Colonic mucosa (tissue), 4 donors: ENCODE results near the gene PPP1CC. TPM values are rescaled to one million over a fixed set of nuclear protein-coding genes. Genes with fewer than 3 reads are reported as not detected.
"Not testable (repeated sequence)": the region's sequence is repeated elsewhere in the genome, so short reads cannot be mapped to it uniquely, and the experiment has no call there.

ENCODE experiments used
- DNase-seq: peaks from one replicate; pipeline ENCODE4 v3.0.0-alpha.2; 2020
- H3K27ac ChIP-seq: fragments of 200-600 bp; one replicate; pipeline ENCODE4 v1.8.0; 2021
- H3K27me3 ChIP-seq: fragments of 200-600 bp; one replicate; pipeline ENCODE4 v1.8.0; 2021
- H3K36me3 ChIP-seq: fragments of 200-600 bp; one replicate; pipeline ENCODE4 v1.8.0; 2021
- H3K4me1 ChIP-seq: fragments of 200-600 bp; one replicate; pipeline ENCODE4 v1.8.0; 2021; ENCODE audit warnings: mild to moderate bottlenecking
- H3K4me3 ChIP-seq: fragments of 200-600 bp; one replicate; pipeline ENCODE4 v1.8.0; 2021
- H3K9ac ChIP-seq, 2 donors: one replicate each; pipeline ENCODE4 v1.7.0; 2013; ENCODE audit warnings: control low read depth in 2 of 2, low read depth in 2 of 2, low read length in 2 of 2
- H3K9me3 ChIP-seq: fragments of 200-600 bp; one replicate; pipeline ENCODE4 v1.8.0; 2021
- intact Hi-C: fragments of 100-400 bp; cut with DNase I; formaldehyde crosslinking; loops from one replicate; pipeline ENCODE4 v1.14.1; 2022
- total RNA-seq, 2 donors: library from RNA; stranded (reverse); fragmentation: NEBNext Ultra II Directional in 1 of 2; extraction: Animal tissue kit (Norgen Biotek cat#: 25700) in 1 of 2; gene quantifications; one replicate each; pipeline ENCODE4 v1.2.1, GENCODE V29; 2021
- TF ChIP-seq, protein P1 (sequence below): fragments of 200-600 bp; IDR thresholded peaks from one replicate; pipeline ENCODE4 v1.8.0; 2022; ENCODE audit warnings: antibody characterized with exemption, mild to moderate bottlenecking
- donor health status: healthy.
- donor health status: DM: no; HTN: no; CAD: no.
- donor health status: DM: no; HTN: no; CAD: no.

PPP1CC gene
- total RNA-seq, 2 donors from 2014 or later = 170 to 198 TPM

DNA sequence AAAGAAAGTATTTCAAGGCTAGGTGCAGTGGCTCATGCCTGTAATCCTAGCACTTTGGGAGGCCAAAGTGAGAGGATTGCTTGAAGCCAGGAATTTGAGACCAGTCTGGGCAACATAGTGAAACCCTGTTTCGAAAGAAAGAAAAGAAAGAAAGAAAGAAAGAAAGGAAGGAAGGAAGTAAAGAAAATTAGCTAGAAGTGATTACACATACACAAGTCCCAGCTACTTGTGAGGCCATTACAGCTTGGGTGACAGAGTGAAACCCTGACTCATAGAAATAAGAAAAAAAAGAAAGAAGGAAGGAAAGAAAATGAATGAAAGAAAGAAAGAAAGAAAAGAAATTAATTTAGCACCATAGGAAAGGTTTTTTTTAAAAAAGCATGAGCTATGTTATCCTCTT, 33.3 kb upstream of the PPP1CC start:
- H3K4me3 ChIP-seq = no peak overlapping the region
- no peak for DNase-seq
- no peaks in the 10 kb centered on the region for H3K4me1 ChIP-seq
- no peak overlapping the region for H3K27ac ChIP-seq
- no peak overlapping the region for H3K9ac ChIP-seq
- TF ChIP-seq, protein P1, sequence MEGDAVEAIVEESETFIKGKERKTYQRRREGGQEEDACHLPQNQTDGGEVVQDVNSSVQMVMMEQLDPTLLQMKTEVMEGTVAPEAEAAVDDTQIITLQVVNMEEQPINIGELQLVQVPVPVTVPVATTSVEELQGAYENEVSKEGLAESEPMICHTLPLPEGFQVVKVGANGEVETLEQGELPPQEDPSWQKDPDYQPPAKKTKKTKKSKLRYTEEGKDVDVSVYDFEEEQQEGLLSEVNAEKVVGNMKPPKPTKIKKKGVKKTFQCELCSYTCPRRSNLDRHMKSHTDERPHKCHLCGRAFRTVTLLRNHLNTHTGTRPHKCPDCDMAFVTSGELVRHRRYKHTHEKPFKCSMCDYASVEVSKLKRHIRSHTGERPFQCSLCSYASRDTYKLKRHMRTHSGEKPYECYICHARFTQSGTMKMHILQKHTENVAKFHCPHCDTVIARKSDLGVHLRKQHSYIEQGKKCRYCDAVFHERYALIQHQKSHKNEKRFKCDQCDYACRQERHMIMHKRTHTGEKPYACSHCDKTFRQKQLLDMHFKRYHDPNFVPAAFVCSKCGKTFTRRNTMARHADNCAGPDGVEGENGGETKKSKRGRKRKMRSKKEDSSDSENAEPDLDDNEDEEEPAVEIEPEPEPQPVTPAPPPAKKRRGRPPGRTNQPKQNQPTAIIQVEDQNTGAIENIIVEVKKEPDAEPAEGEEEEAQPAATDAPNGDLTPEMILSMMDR = no peak
- no peaks in the 10 kb centered on the region for H3K36me3 ChIP-seq
- H3K27me3 ChIP-seq = no peaks in the 10 kb centered on the region
- H3K9me3 ChIP-seq = no peaks in the 10 kb centered on the region
- intact Hi-C loops = no loop called here

DNA sequence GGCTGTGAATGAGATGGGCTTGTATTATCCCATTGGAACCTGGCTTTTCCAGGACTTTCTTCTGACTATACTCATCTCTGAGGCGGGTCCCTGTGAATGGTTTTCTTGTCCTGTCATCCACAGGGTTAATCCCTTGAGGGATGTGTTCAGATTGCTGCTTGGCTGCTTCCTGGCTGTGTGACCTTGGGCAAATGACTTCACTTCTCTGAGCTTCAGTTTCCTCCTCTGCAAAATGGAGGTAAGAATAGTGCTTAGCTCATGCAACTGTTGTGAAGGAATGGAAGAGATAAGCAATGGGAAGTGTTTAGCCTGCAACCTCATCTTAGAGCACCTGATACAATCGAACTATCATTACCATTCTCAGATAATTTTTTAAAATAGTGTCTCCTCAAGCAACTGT, 32.1 kb upstream of the PPP1CC start:
- Histone ChIP-seq H3K9ac (no peak overlapping the region), H3K4me1 (no peaks in the 10 kb centered on the region), H3K9me3 (no peaks in the 10 kb centered on the region), H3K27ac (no peak overlapping the region), H3K27me3 (no peaks in the 10 kb centered on the region), H3K36me3 (no peaks in the 10 kb centered on the region), H3K4me3 (no peak overlapping the region)
- intact Hi-C loops = no loop called here
- TF ChIP-seq, protein P1 = no peak
- no peak for DNase-seq

DNA sequence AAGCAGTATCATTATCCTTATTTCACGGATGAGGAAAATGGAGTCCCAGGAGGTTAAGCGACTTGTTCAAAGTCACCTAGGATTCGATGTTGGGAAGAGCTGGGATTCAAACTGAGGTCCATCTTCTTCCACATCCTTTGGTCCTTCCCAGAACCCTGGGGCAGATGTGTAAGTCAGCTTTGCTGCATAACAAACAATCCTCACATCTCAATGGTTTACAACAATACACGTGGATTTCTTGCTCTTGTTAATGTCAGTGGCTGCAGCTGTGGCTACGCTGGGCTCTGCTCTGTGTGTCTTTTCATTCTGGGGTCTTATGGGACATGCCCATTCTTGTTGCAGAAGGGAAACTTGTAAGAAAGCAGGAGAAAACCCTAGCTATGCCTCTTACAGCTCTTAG, 26.3 kb upstream of the PPP1CC start:
- TF ChIP-seq, protein P1 = no peak
- Histone ChIP-seq H3K4me3 (no peak overlapping the region), H3K9ac (no peak overlapping the region), H3K9me3 (no peaks in the 10 kb centered on the region), H3K27me3 (no peaks in the 10 kb centered on the region), H3K36me3 (no peaks in the 10 kb centered on the region), H3K27ac (no peak overlapping the region), H3K4me1 (peaks cover 3% of the 10 kb centered on the region)
- no peak for DNase-seq
- intact Hi-C loops = no loop called here

DNA sequence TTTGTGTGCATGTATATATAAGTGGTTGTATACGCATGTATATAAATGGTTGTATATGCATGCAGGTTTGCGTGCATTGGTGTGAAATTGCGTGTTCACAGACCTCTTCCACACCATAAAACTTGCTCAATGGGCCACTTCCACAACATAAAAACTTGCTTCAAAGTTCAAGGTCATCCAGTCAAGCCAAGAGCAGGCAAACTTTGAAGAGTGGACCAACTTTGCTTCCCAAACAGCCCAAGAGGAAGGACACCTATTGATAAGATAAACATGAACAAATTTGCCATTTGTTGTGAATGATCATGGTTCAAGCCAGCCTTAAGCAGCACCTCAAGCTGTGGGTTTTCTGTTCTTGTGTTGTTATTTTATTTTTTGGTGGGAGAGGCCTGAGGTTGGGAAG, 25.2 kb upstream of the PPP1CC start:
- Histone ChIP-seq H3K9me3 (no peaks in the 10 kb centered on the region), H3K27me3 (no peaks in the 10 kb centered on the region), H3K4me1 (peaks cover 3% of the 10 kb centered on the region), H3K9ac (no peak overlapping the region), H3K4me3 (no peak overlapping the region), H3K27ac (no peak overlapping the region), H3K36me3 (no peaks in the 10 kb centered on the region)
- intact Hi-C loops = no loop called here
- TF ChIP-seq, protein P1 = no peak
- DNase-seq = no peak

DNA sequence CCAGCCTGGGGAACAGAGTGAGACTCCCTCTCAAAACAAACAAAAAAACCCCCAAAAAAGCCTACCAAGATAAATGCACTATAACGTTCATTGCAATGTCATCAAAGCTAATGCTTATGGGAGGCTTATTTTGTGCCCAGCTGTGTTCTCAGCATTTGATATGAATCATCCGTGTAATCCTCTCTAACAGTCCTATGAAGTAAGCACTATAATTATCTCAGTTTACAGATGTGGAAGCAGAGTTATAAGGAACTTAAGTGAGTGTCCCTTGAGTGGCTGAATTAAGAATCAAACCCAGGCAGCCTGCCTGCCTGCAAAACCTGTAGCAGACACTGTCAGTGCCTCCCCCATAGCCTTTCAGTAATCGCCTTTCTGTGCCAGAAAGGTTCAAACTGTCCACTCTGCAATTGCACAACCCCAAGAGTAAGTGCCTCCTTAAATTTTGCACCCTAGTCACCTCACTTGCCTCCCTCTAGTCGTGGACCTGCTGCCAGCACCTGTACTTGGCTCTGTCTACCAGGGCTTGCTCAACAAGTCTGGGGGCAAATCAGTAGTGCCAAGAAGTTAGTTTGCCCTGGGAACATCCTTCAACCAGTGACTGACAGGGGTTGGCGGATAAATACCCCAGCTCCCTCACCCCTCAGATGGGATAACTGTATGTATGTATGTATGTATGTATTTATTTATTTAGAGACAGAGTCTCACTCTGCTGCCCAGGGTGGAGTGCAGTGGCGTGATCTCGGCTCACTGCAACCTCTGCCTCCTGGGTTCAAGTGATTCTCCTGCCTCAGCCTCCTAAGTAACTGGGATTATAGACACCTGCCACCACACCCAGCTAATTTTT, 23.8 kb upstream of the PPP1CC start:
- H3K4me1 ChIP-seq = peaks cover 3% of the 10 kb centered on the region
- no peak overlapping the region for H3K9ac ChIP-seq
- H3K4me3 ChIP-seq = no peak overlapping the region
- H3K9me3 ChIP-seq = no peaks in the 10 kb centered on the region
- no peaks in the 10 kb centered on the region for H3K36me3 ChIP-seq
- H3K27ac ChIP-seq = no peak overlapping the region
- intact Hi-C loops = no loop called here
- no peaks in the 10 kb centered on the region for H3K27me3 ChIP-seq
- TF ChIP-seq, protein P1 = no peak
- no peak for DNase-seq

DNA sequence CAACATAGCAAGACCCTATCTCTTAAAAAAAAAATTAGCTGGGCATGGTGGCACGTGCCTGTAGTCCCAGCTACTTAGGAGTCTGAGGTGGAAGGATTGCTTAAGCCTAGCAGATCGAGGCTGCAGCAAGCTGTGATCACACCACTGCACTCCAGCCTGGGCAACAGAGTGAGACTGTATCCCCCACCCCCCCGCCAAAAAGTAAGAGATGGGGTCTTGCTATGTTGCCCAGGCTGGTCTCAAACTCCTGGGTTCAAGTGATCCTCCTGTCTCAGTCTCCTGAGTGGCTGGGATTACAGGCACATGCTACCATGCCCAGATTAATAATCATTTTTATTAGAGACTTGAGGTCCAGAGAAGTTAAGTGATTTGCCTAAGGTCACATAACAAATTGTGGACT, 22.9 kb upstream of the PPP1CC start:
- H3K4me1 ChIP-seq, DNase-seq, H3K27me3 ChIP-seq, H3K9ac ChIP-seq, H3K4me3 ChIP-seq, H3K36me3 ChIP-seq, intact Hi-C loops, H3K9me3 ChIP-seq, H3K27ac ChIP-seq: not testable (repeated sequence)
